GM18505 (cell line): ENCODE data around the gene ARHGEF28.

Experiments used
- ATAC-seq: cut with Tn5 transposase; IDR thresholded peaks from one replicate; pipeline ENCODE4 v1.9.1; 2021; ENCODE audit not compliant: unreplicated experiment
- POLR2A ChIP-seq: IDR thresholded peaks from 4 replicates; pipeline ENCODE4 v1.6.1; 2011; ENCODE audit warnings: borderline replicate concordance; ENCODE audit not compliant: insufficient read depth, insufficient read length; ENCODE audit errors: extremely low read depth

Gene ARHGEF28

GRCh38 chr5:73625944-73626811 is at the start of gene ARHGEF28:
TSS of gene ARHGEF28 (plus strand) at chr5:73626196. CDS start at chr5:73684852, 58,656 bp downstream.
- ATAC-seq = no peak
- TF ChIP-seq POLR2A = no peak

- no peak for TF ChIP-seq POLR2A
- ATAC-seq = no peak
These were observed 43.5 kb upstream of the ARHGEF28 start for GRCh38 chr5:73582285-73583145.

- TF ChIP-seq POLR2A = no peak
- no peak for ATAC-seq
These were observed 38.1 kb upstream of the ARHGEF28 start for GRCh38 chr5:73587923-73588322.

- no peak for ATAC-seq
- TF ChIP-seq POLR2A = no peak
These were observed 34.8 kb upstream of the ARHGEF28 start for GRCh38 chr5:73591102-73591695.

- no peak for ATAC-seq
- TF ChIP-seq POLR2A = no peak
These were observed 34.1 kb upstream of the ARHGEF28 start for GRCh38 chr5:73591698-73592501.

- ATAC-seq = no peak
- no peak for TF ChIP-seq POLR2A
These were observed 33.4 kb upstream of the ARHGEF28 start for GRCh38 chr5:73592551-73592950.

- no peak for TF ChIP-seq POLR2A
These were observed 29.2 kb upstream of the ARHGEF28 start for GRCh38 chr5:73596705-73597328.

GRCh38 chr5:73599380-73599779 is 26.6 kb upstream of the ARHGEF28 start:
- ATAC-seq = no peak
- no peak for TF ChIP-seq POLR2A

More at GRCh38 chr5:73596705-73597328, 29.2 kb upstream of the ARHGEF28 start:
- no peak for ATAC-seq

GRCh38 chr5:73603998-73604397 is 22.0 kb upstream of the ARHGEF28 start:
- TF ChIP-seq POLR2A = no peak
- ATAC-seq = no peak

- no peak for TF ChIP-seq POLR2A
- no peak for ATAC-seq
These were observed 20.5 kb upstream of the ARHGEF28 start for GRCh38 chr5:73605223-73606087.

GRCh38 chr5:73606206-73606753 is 19.7 kb upstream of the ARHGEF28 start:
- no peak for ATAC-seq

More at GRCh38 chr5:73606206-73606753, 19.7 kb upstream of the ARHGEF28 start:
- TF ChIP-seq POLR2A = no peak
